Smooth muscle cell (in vitro differentiated cells): Measurements from ENCODE around the gene UBASH3A. TPM values are rescaled to one million over a fixed set of nuclear protein-coding genes. Genes with fewer than 3 reads are reported as not detected.

Source experiments
- DNase-seq: peaks from one replicate; lab custom pipeline; 2025; ENCODE audit not compliant: unreplicated experiment; lab: John Stamatoyannopoulos, UW
- H2AFZ ChIP-seq: fragments of 200-600 bp; sonication (generic); 2 replicates; pipeline ENCODE4 v1.6.0; 2016; ENCODE audit warnings: antibody characterized with exemption, low read depth, mild to moderate bottlenecking
- H3F3A ChIP-seq: fragments of 200-600 bp; sonication (generic); 2 replicates; pipeline ENCODE4 v1.6.0; 2017; ENCODE audit warnings: antibody characterized with exemption, low read depth
- H3K27ac ChIP-seq: fragments of 200-600 bp; sonication (generic); 2 replicates; pipeline ENCODE4 v1.5.1; 2016; ENCODE audit warnings: low read depth, mild to moderate bottlenecking
- H3K27me3 ChIP-seq: fragments of 200-600 bp; sonication (generic); 2 replicates; pipeline ENCODE4 v1.6.1; 2016; ENCODE audit warnings: low read depth, mild to moderate bottlenecking
- H3K36me3 ChIP-seq: fragments of 200-600 bp; sonication (generic); 2 replicates; pipeline ENCODE4 v1.5.1; 2016; ENCODE audit warnings: low read depth
- H3K4me1 ChIP-seq: fragments of 200-600 bp; sonication (generic); 2 replicates; pipeline ENCODE4 v1.5.1; 2016; ENCODE audit warnings: low read depth
- H3K4me2 ChIP-seq: fragments of 200-600 bp; sonication (generic); 2 replicates; pipeline ENCODE4 v1.6.0; 2016; ENCODE audit warnings: mild to moderate bottlenecking
- H3K4me3 ChIP-seq: fragments of 200-600 bp; sonication (generic); 2 replicates; pipeline ENCODE4 v1.5.1; 2016; ENCODE audit warnings: mild to moderate bottlenecking
- H3K79me2 ChIP-seq: fragments of 200-600 bp; sonication (generic); 2 replicates; pipeline ENCODE4 v1.6.0; 2016; ENCODE audit warnings: low read depth, mild to moderate bottlenecking
- H3K9ac ChIP-seq: fragments of 200-600 bp; sonication (generic); 2 replicates; pipeline ENCODE4 v1.6.0; 2016; ENCODE audit warnings: low read depth
- H3K9me3 ChIP-seq: fragments of 200-600 bp; sonication (generic); replicated peaks from 2 replicates; pipeline ENCODE4 v1.5.1; 2016; ENCODE audit warnings: low read depth
- H4K20me1 ChIP-seq: fragments of 200-600 bp; sonication (generic); 2 replicates; pipeline ENCODE4 v1.6.0; 2016; ENCODE audit warnings: low read depth
- WGBS: methylation state at CpG from one replicate; pipeline ENCODE4 v1.1.7; 2016; ENCODE audit warnings: low lambda C conversion rate; 5-methylcytosine and 5-hydroxymethylcytosine counted together
- polyA plus RNA-seq: library from polyadenylated mRNA; unstranded; fragments of >200 nt; fragmentation: Nextera tagmentation; extraction: Ambion mirVana; gene quantifications from 2 replicates; pipeline ENCODE4 v1.2.1, GENCODE V29; 2016
- total RNA-seq: library from RNA; depleted of rRNA; stranded (reverse); fragments of >200 nt; gene quantifications from 2 replicates; pipeline ENCODE4 v1.2.3, GENCODE V29; 2014
- TF ChIP-seq, protein P1 (sequence below): fragments of 200-600 bp; sonication (generic); IDR thresholded peaks from 2 replicates; pipeline ENCODE4 v1.5.1; 2017; ENCODE audit warnings: borderline replicate concordance, mild to moderate bottlenecking, antibody characterized with exemption; ENCODE audit not compliant: insufficient read depth, poor library complexity, severe bottlenecking

The UBASH3A gene
- total and polyA plus RNA-seq, 2 experiments from 2014 or later, result not detected

DNA sequence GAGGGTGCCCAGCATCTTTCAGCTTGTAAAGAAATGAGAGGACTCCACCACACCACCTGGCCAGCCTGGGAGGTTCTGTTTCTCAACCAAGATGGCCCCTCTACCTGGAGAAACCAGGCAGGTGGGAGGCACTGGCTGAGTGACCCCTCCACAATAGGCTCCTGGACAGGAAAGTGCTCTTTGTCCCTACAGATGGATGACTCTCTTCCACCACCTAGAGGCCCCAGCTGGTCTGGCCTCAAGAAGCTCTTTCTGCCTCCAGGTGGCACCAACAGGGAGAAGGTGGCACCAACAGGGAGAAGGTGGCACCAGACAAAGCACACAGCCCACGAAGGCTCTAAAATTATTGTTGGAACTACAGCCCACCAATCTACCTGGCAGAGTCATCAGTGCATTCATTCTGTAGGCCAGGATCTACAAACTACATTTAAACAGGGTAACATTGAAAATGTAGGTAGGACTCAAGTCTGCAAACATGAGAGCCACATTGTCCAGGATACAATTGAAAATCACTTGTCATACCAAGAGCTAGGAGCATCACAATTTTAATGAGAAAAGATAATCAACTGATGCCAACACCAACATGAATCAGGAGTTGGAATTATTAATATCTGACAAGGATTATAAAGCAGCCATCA, 22.2 kb upstream of the UBASH3A start:
- Histone ChIP-seq H3K4me2 (no peak overlapping the region), H3F3A (no peaks in the 10 kb centered on the region), H3K27me3 (no peaks in the 10 kb centered on the region), H3K4me3 (no peak overlapping the region), H3K79me2 (no peaks in the 10 kb centered on the region), H3K9me3 (no peaks in the 10 kb centered on the region), H4K20me1 (no peaks in the 10 kb centered on the region), H3K27ac (no peak overlapping the region), H3K36me3 (no peaks in the 10 kb centered on the region), H3K9ac (no peak overlapping the region), H2AFZ (no peak overlapping the region), H3K4me1 (no peaks in the 10 kb centered on the region)
- DNase-seq, result no peak
- WGBS, result 24% methylated on average over 1 of the region's 1 CpG
- TF ChIP-seq, protein P1, sequence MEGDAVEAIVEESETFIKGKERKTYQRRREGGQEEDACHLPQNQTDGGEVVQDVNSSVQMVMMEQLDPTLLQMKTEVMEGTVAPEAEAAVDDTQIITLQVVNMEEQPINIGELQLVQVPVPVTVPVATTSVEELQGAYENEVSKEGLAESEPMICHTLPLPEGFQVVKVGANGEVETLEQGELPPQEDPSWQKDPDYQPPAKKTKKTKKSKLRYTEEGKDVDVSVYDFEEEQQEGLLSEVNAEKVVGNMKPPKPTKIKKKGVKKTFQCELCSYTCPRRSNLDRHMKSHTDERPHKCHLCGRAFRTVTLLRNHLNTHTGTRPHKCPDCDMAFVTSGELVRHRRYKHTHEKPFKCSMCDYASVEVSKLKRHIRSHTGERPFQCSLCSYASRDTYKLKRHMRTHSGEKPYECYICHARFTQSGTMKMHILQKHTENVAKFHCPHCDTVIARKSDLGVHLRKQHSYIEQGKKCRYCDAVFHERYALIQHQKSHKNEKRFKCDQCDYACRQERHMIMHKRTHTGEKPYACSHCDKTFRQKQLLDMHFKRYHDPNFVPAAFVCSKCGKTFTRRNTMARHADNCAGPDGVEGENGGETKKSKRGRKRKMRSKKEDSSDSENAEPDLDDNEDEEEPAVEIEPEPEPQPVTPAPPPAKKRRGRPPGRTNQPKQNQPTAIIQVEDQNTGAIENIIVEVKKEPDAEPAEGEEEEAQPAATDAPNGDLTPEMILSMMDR, result peak; percentile 40

DNA sequence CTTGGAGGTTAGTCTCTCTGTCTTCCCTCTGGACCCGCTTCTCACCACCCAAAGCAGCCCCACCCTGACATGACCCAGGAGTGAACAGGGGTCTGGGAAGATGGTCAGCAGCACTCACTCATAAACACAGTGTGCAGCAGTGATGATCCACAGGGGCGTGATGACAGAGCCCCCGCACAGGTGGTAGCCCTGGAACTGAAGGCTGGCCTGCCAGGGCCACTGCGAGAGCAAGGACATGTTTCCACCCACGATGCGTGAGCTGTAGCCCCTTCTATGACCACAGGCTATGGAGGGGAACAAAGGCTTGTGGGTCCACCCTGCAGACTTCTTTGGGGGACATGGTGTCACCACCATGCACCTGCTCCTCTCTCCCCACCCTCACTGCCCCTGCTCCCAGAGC, 20.8 kb upstream of the UBASH3A start:
- H3K79me2 ChIP-seq, result no peaks in the 10 kb centered on the region
- H3K4me3 ChIP-seq, result no peak overlapping the region
- H3F3A ChIP-seq, result no peaks in the 10 kb centered on the region
- no peak overlapping the region for H3K9ac ChIP-seq
- WGBS, result 91% methylated on average over 6 of the region's 6 CpGs
- no peak for DNase-seq
- H2AFZ ChIP-seq, result no peak overlapping the region
- H3K4me1 ChIP-seq, result no peaks in the 10 kb centered on the region
- no peaks in the 10 kb centered on the region for H4K20me1 ChIP-seq
- H3K27me3 ChIP-seq, result no peaks in the 10 kb centered on the region
- H3K36me3 ChIP-seq, result no peaks in the 10 kb centered on the region
- H3K27ac ChIP-seq, result no peak overlapping the region
- TF ChIP-seq, protein P1, result no peak
- no peaks in the 10 kb centered on the region for H3K9me3 ChIP-seq
- no peak overlapping the region for H3K4me2 ChIP-seq

DNA sequence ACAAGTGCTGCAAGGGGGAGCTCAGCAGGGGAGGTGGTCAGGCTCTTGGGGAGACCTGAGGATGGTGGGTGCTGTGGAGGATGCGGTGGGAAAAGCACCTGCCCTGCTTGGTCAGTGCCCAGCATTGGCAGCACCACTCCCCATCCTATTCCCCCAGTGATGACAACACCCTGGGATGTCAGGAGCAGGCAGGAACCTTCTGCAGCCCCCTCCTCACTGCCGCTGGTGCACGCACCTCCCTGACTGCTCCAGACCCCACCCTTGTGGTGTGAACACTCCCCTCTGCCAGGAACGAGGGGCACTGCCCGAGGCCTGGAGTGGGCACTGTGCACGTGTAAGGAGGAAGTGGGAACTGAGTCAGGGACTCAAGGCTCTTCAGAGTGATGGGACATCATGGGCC, 20.4 kb upstream of the UBASH3A start:
- no peaks in the 10 kb centered on the region for H3K4me1 ChIP-seq
- no peaks in the 10 kb centered on the region for H4K20me1 ChIP-seq
- DNase-seq, result no peak
- no peak overlapping the region for H3K27ac ChIP-seq
- H3K27me3 ChIP-seq, result no peaks in the 10 kb centered on the region
- WGBS, result 88% methylated on average over 6 of the region's 6 CpGs
- no peak overlapping the region for H3K4me3 ChIP-seq
- no peaks in the 10 kb centered on the region for H3K79me2 ChIP-seq
- H3K9ac ChIP-seq, result no peak overlapping the region
- H2AFZ ChIP-seq, result no peak overlapping the region
- TF ChIP-seq, protein P1, result no peak
- no peaks in the 10 kb centered on the region for H3K36me3 ChIP-seq
- no peaks in the 10 kb centered on the region for H3K9me3 ChIP-seq
- no peak overlapping the region for H3K4me2 ChIP-seq
- H3F3A ChIP-seq, result no peaks in the 10 kb centered on the region

DNA sequence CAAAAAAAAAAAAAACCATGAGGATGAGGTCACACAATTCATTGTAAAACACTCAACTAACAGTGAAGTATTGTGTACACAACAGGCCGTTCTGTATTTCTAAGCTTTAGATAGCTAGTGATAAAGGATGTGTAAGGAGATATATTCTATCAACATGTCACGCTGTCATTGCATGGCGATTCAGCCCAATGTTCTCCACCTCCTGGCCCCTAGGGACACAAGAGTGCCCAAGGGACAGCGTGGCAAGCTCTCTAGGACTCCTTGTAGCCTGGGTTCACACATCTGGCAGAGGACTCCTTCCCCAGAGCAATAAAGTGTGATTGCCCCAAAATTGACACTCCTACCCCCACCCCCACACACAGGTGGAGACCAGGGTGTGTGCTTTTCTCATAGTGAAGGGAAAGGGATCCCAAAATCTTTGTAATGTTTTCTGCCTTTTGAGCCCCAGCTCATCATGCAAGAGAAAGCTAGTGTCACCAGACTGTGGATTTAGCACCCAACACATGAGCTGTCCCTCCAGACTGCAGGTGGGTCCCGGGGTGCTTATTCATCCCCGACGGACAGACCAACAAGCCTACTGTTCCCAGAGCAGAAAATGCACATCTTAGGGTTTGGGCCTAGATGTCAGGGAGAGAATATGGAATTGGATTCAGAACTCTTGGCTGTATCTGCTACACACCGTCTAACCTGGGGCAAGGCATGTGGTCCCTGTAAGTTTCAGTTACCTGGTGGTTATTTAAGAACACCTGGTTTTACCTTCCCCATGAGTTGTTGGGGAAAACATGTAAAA, 19.4 kb upstream of the UBASH3A start:
- Histone ChIP-seq H3K79me2 (no peaks in the 10 kb centered on the region), H3F3A (no peaks in the 10 kb centered on the region), H3K27ac (no peak overlapping the region), H3K4me3 (no peak overlapping the region), H3K27me3 (no peaks in the 10 kb centered on the region), H3K9ac (no peak overlapping the region), H2AFZ (no peak overlapping the region), H3K9me3 (no peaks in the 10 kb centered on the region), H4K20me1 (no peaks in the 10 kb centered on the region), H3K4me1 (no peaks in the 10 kb centered on the region), H3K36me3 (no peaks in the 10 kb centered on the region), H3K4me2 (no peak overlapping the region)
- TF ChIP-seq, protein P1, result no peak
- WGBS, result 83% methylated on average over 8 of the region's 8 CpGs
- DNase-seq, result no peak
